Measurements from ENCODE around the gene FHDC1. TPM values are rescaled to one million over a fixed set of nuclear protein-coding genes. Genes with fewer than 3 reads are reported as not detected.

The FHDC1 gene
- total RNA-seq, 4 donors from 2014 or later = 25.6 to 65.1 (median 37.2) TPM

- TF ChIP-seq POLR2A (IDR thresholded peaks at IDR 0.05) (no peak), CTCF (IDR thresholded peaks at IDR 0.05) (no peak)
- intact Hi-C loops (cut with DNase I; ENCODE audit: low total_unique reads) = no loop called here
- no peak for DNase-seq (ENCODE audit: low spot score in 2 of 2)
These were observed 37.5 kb upstream of the FHDC1 start for GRCh38 chr4:152898606-152899005.

GRCh38 chr4:152900395-152900794, 35.7 kb upstream of the FHDC1 start:
- intact Hi-C loops (cut with DNase I; ENCODE audit: low total_unique reads) = no loop called here
- no peak for DNase-seq (ENCODE audit: low spot score in 2 of 2)
- H3K4me3 ChIP-seq (ENCODE audit: low read depth, poor library complexity, severe bottlenecking) = no peak overlapping the region
- TF ChIP-seq POLR2A (IDR thresholded peaks at IDR 0.05) (no peak), CTCF (IDR thresholded peaks at IDR 0.05) (no peak)

More at GRCh38 chr4:152898606-152899005, 37.5 kb upstream of the FHDC1 start:
- H3K4me3 ChIP-seq (ENCODE audit: low read depth, poor library complexity, severe bottlenecking) = no peak overlapping the region

- DNase-seq (ENCODE audit: low spot score in 2 of 2) = no peak
- H3K4me3 ChIP-seq (ENCODE audit: low read depth, poor library complexity, severe bottlenecking) = no peak overlapping the region
- WGBS, 2 donors = 89 to 93% methylated on average over 3 of the region's 3 CpGs
- intact Hi-C loops (cut with DNase I; ENCODE audit: low total_unique reads) = no loop called here
- TF ChIP-seq CTCF (IDR thresholded peaks at IDR 0.05) = no peak
- TF ChIP-seq POLR2A (IDR thresholded peaks at IDR 0.05) = no peak
These were observed 34.9 kb upstream of the FHDC1 start for GRCh38 chr4:152901205-152901604.

- no peak for DNase-seq (ENCODE audit: low spot score in 2 of 2)
- intact Hi-C loops (cut with DNase I; ENCODE audit: low total_unique reads) = no loop called here
- no peak overlapping the region for H3K4me3 ChIP-seq (ENCODE audit: low read depth, poor library complexity, severe bottlenecking)
- TF ChIP-seq POLR2A (IDR thresholded peaks at IDR 0.05) (no peak), CTCF (IDR thresholded peaks at IDR 0.05) (no peak)
These were observed 32.5 kb upstream of the FHDC1 start for GRCh38 chr4:152903658-152904057.

- TF ChIP-seq CTCF (IDR thresholded peaks at IDR 0.05) = no peak
- no peak for TF ChIP-seq POLR2A (IDR thresholded peaks at IDR 0.05)
- no peak for DNase-seq (ENCODE audit: low spot score in 2 of 2)
- intact Hi-C loops (cut with DNase I; ENCODE audit: low total_unique reads) = no loop called here
- no peak overlapping the region for H3K4me3 ChIP-seq (ENCODE audit: low read depth, poor library complexity, severe bottlenecking)
- WGBS, 2 donors = 85 to 87% methylated on average over 4 of the region's 4 CpGs
These were observed 26.2 kb upstream of the FHDC1 start for GRCh38 chr4:152909901-152910300.

- TF ChIP-seq CTCF (IDR thresholded peaks at IDR 0.05) (no peak), POLR2A (IDR thresholded peaks at IDR 0.05) (no peak)
- no peak overlapping the region for H3K4me3 ChIP-seq (ENCODE audit: low read depth, poor library complexity, severe bottlenecking)
- DNase-seq (ENCODE audit: low spot score in 2 of 2) = no peak
- WGBS, 2 donors = 81 to 82% methylated on average over 3 of the region's 3 CpGs
- intact Hi-C loops (cut with DNase I; ENCODE audit: low total_unique reads) = no loop called here
These were observed 25.6 kb upstream of the FHDC1 start for GRCh38 chr4:152910521-152910920.
